GM21786 (cell line): ENCODE data around the gene NUP88.

Source experiments
- ATAC-seq: cut with Tn5 transposase; IDR thresholded peaks from one replicate; pipeline ENCODE4 v1.9.1; 2021; ENCODE audit not compliant: unreplicated experiment

Gene NUP88

DNA sequence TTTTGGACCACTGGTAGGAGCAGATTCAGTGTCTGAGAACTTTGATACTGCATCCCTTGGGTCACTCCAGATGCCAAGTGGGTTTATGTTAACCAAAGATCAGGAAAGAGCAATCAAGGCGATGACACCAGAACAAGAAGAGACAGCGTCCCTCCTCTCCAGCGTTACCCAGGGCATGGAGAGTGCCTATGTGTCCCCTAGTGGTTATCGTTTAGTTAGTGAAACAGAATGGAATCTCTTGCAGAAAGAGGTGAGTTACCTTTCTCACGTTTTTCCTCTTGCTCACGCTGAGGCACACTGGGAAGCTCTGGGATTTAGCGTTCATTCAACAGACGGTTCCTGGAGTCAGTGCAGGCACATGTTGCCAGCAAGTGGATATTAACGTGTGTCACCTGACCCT is 58.0 kb downstream of the NUP88 start:
- no peak for ATAC-seq

DNA sequence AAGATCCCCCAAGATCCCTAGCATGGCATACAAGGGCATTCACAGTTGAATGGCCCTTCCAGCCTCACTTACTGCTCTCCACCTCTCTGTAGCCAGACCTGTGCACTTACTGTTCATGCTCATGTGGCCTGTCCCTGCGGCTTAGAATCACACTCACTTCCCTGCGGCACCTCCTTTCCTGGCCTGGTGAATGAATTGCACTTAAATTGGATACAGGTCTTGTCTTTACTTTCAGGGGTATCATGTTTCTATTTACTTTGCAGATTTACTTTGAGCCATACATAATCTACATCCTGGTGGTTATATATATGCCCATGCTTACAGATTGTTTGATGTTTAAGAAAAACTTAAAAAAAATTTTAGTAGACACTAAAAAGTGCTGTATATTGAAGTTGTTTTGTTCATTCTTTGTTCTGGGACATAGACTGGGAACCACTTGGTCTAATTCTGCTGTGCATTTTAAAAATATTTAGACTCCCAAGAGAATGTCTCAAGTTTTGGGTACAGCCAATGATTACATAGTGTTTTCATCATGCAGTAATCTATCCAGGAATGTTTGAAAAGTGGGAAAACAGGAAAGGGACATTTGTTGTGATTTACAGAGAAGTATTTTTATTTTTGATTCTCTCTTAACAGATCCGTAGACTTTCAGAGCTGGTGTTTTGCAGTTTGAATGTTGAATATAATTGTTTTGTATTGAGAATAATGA is 63.9 kb downstream of the NUP88 start:
- ATAC-seq = no peak

DNA sequence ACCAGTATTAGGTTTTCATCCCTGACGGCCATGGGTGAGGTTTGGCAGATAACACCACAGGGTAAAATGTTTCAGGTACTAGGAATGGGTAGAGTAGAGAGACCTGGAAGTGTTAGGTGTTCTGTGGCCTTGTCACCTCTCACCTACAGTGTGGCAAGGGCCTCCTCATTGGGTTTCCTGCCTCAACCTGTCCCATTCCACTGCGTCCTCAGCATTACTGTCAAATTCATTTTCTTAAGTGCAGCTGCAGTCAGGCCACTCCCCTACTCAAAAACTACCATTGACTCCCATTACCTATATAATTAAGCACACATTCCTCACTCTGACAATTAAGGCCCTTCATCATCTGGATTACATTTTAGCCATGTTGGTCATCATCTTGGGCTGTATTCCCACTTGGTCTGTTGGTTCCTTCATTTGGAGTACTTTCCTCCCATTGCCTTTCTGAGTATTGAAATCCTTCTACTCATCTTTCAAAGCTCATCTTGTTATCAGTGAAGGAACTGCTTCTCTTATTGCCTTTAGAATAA is 64.5 kb downstream of the NUP88 start:
- no peak for ATAC-seq

DNA sequence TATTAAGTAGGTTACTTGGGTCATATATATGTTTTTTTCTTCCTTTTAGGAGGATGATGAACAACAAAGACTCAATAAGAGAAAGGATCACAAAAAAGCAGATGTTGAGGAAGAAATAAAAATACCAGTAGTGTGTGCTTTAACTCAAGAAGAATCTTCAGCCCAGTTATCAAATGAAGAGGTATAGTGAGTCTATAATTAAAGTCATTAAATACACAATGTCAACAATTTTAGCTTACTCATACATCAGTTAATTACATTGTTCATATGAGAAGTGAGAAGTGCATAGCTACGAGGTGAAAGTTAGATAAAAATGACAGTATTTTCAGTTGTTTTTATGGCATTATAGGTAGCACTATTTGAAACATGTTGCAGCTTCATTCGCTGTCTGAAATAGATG is 65.2 kb downstream of the NUP88 start:
- ATAC-seq = no peak

DNA sequence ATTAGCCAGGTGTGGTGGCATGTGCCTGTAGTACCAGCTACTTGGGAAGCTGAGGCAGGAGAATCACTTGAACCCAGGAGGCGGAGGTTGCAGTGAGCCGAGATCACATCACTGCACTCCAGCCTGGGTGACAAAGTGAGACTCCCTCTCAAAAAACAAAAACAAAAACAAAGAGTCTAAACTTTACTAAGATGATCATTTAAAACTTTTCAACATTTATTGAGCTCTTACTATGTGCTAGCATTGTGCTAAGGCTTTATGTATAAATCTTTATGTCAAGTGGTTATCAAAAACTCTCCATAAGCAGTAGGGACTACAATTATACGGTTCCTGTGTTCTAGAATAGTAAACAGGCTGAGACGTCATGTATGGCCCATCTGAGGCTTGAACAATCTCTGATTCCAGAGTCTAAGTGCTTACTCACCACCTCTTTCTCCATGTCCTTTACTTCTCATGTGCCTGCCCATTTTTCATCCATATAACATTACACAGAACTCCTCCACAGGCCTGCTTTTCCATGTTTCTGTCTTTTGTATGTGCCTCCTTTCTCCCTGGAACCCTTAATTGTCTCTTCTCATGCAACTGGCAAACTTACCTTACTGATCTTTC is 66.7 kb downstream of the NUP88 start:
- ATAC-seq = no peak

DNA sequence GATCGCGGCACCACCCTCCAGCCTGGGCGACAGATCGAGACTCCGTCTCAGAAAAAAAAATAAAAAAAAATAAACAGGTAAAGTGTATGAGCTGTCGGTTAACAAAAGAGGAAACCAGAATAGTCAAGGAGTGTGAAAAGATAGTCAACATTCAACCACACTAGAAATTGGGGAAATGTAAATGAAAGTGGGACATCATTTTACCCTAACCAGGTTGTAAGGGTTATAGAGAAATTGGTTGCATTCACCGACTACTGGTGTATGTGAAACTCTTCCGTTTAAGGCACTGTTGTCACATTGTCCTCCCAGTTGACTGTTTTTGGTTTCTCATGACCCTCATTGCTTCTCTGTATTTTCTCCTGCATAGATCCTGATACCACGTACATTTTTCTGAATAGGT is 74.5 kb downstream of the NUP88 start:
- ATAC-seq = no peak
